K562 (cell line): ENCODE measurements around the gene GRB2. TPM values are rescaled to one million over a fixed set of nuclear protein-coding genes. Genes with fewer than 3 reads are reported as not detected.
A peak's percentile ranks its signal among the peaks of the same experiment; 100 is the strongest.

Source experiments
- ATAC-seq: fragments of 200-7000 bp; cut with Tn5 transposase; 3 replicates; pipeline ENCODE4 v1.9.1; 2020; ENCODE audit warnings: moderate library complexity
- BruUV-seq: library from RNA; stranded (reverse); fragments of 400-500 nt; replicated peaks from 2 replicates; lab custom pipeline; 2021; lab: Mats Ljungman, UMichigan
- CTCF ChIA-PET: fragments of 300-600 bp; formaldehyde crosslinking; extraction: SDS; loops from one replicate; lab custom pipeline; 2021; ENCODE audit warnings: low intra/inter-chr PET ratio; lab: Yijun Ruan, JAX
- POLR2A ChIA-PET: fragments of 300-600, 350-650 bp; sonication (Branson Sonifier 250); formaldehyde crosslinking; extraction: SDS; loops from one replicate; lab custom pipeline; 2021; ENCODE audit warnings: antibody characterized with exemption, inconsistent platforms; lab: Yijun Ruan, JAX
- DNase-seq, 4 experiments: peaks; one replicate each; pipeline versions ENCODE4 v3.0.0 to v3.0.0-alpha.2; 2011 to 2018; ENCODE audit warnings: low spot score in 3 of 4, mixed read lengths in 3 of 4; ENCODE audit errors: extremely low read depth in 1 of 4
- FAIRE-seq: peaks from 2 replicates; lab custom pipeline; 2011; peaks lifted over from hg19 to GRCh38; lab: Jason Lieb, UNC
- H2AFZ ChIP-seq: 2 replicates; pipeline ENCODE4 v1.6.0; 2011; ENCODE audit warnings: low read depth, low read length, control low read depth, inconsistent platforms
- H3K27ac ChIP-seq: fragments of 200-600 bp; 3 replicates; pipeline ENCODE4 v1.8.0; 2011; ENCODE audit warnings: low read depth, mild to moderate bottlenecking, control low read depth, inconsistent platforms, low read length, moderate library complexity, mixed read lengths; ENCODE audit errors: extremely low read depth
- H3K27me3 ChIP-seq, 2 experiments: fragments of 300-600 bp in 1 of 2; 2 replicates in 1 of 2; 3 replicates in 1 of 2; pipeline versions ENCODE4 v1.6.0 to v1.8.0; 2011; ENCODE audit warnings: inconsistent platforms in 2 of 2, low read length in 2 of 2, mild to moderate bottlenecking in 1 of 2, mixed read lengths in 1 of 2, moderate library complexity in 1 of 2; ENCODE audit not compliant: control insufficient read depth in 2 of 2, insufficient read depth in 2 of 2
- H3K36me3 ChIP-seq: fragments of 300-600 bp; 3 replicates; pipeline ENCODE4 v1.8.0; 2011; ENCODE audit warnings: mild to moderate bottlenecking, low read length, inconsistent platforms; ENCODE audit not compliant: control insufficient read depth, insufficient read depth
- H3K4me1 ChIP-seq, 2 experiments: fragments of 200-600 bp in 1 of 2; replicated peaks in 1 of 2; 2 replicates in 1 of 2; 3 replicates in 1 of 2; pipeline versions ENCODE4 v1.5.1 to v1.8.0; 2011; ENCODE audit warnings: inconsistent platforms in 2 of 2, low read length in 2 of 2, mild to moderate bottlenecking in 1 of 2, mixed read lengths in 1 of 2, moderate library complexity in 1 of 2; ENCODE audit not compliant: control insufficient read depth in 2 of 2, insufficient read depth in 2 of 2
- H3K4me2 ChIP-seq: 2 replicates; pipeline ENCODE4 v1.6.1; 2011; ENCODE audit warnings: low read length, control low read depth, inconsistent platforms, mixed read lengths; ENCODE audit not compliant: insufficient read depth
- H3K4me3 ChIP-seq: fragments of 200-600 bp; sonication (generic), shearing (Covaris generic); 2 replicates; pipeline ENCODE4 v1.5.1; 2016; ENCODE audit warnings: control low read depth, inconsistent platforms
- H3K79me2 ChIP-seq: fragments of 200-600 bp; 3 replicates; pipeline ENCODE4 v1.8.0; 2011; ENCODE audit warnings: low read length, inconsistent platforms; ENCODE audit not compliant: control insufficient read depth, insufficient read depth
- H3K9ac ChIP-seq, 2 experiments: 2 replicates each; pipeline versions ENCODE4 v1.6.0 to v1.6.1; 2011; ENCODE audit warnings: low read depth in 2 of 2, low read length in 2 of 2, control low read depth in 1 of 2, inconsistent platforms in 1 of 2, mild to moderate bottlenecking in 1 of 2, mixed read lengths in 1 of 2; ENCODE audit not compliant: insufficient read depth in 1 of 2
- H3K9me1 ChIP-seq: one replicate; pipeline ENCODE4 v1.6.0; 2011; ENCODE audit warnings: inconsistent platforms, mild to moderate bottlenecking, low read length, moderate library complexity; ENCODE audit not compliant: control insufficient read depth, insufficient read depth
- H3K9me3 ChIP-seq: replicated peaks from 2 replicates; pipeline ENCODE4 v1.5.1; 2011; ENCODE audit warnings: low read depth, low read length, inconsistent platforms; ENCODE audit not compliant: control insufficient read depth, insufficient read depth
- H4K20me1 ChIP-seq: replicated peaks from 2 replicates; pipeline ENCODE4 v1.6.1; 2011; ENCODE audit warnings: low read length, inconsistent platforms, mixed read lengths; ENCODE audit not compliant: control insufficient read depth, insufficient read depth
- BRCA1 ChIP-seq, 2 experiments: fragments of 450-650 bp in 1 of 2; sonication (generic) in 1 of 2; formaldehyde crosslinking in 1 of 2; IDR thresholded peaks; 2 replicates each; pipeline versions ENCODE4 v1.5.0 to v1.6.1; 2017 to 2020; ENCODE audit warnings: mild to moderate bottlenecking in 1 of 2, missing genetic modification reagents in 1 of 2
- CHD4 ChIP-seq: fragments of 200-600 bp; sonication (generic); IDR thresholded peaks from 3 replicates; pipeline ENCODE4 v1.6.1; 2012; ENCODE audit warnings: low read depth, mild to moderate bottlenecking, mixed read lengths, low read length, inconsistent platforms; ENCODE audit not compliant: insufficient read depth, insufficient replicate concordance, poor library complexity, severe bottlenecking
- EGR1 ChIP-seq: fragments of 450-650 bp; conservative IDR thresholded peaks from 2 replicates; pipeline ENCODE4 v1.6.1; 2017; ENCODE audit warnings: mild to moderate bottlenecking
- ELF2 ChIP-seq: fragments of 250-450 bp; sonication (Bioruptor Pico); IDR thresholded peaks from 2 replicates; pipeline ENCODE4 v1.5.0; 2021; ENCODE audit warnings: mild to moderate bottlenecking
- HEY1 ChIP-seq: fragments of 250-450 bp; sonication (Bioruptor Pico); IDR thresholded peaks from 2 replicates; pipeline ENCODE4 v1.5.0; 2020; ENCODE audit warnings: mild to moderate bottlenecking, moderate library complexity, borderline replicate concordance
- HNRNPL ChIP-seq: fragments of 200-400 bp; formaldehyde crosslinking; IDR thresholded peaks from 2 replicates; pipeline ENCODE4 v1.6.1; 2017; ENCODE audit warnings: low read depth, mild to moderate bottlenecking, low read length
- HSF4 ChIP-seq: fragments of 250-450 bp; sonication (Bioruptor Pico); IDR thresholded peaks from 2 replicates; pipeline ENCODE4 v2.1.2; 2022; ENCODE audit warnings: mild to moderate bottlenecking, moderate library complexity, borderline replicate concordance
- MTF1 ChIP-seq: fragments of 250-450 bp; sonication (Bioruptor Pico); IDR thresholded peaks from 2 replicates; pipeline ENCODE4 v1.9.0; 2021; ENCODE audit warnings: moderate library complexity, mild to moderate bottlenecking, inconsistent platforms, borderline replicate concordance
- PATZ1 ChIP-seq: fragments of 250-450 bp; sonication (Bioruptor Pico); IDR thresholded peaks from 2 replicates; pipeline ENCODE4 v1.5.0; 2020; ENCODE audit warnings: mild to moderate bottlenecking, borderline replicate concordance
- PCBP1 ChIP-seq: fragments of 200-400 bp; formaldehyde crosslinking; IDR thresholded peaks from 2 replicates; pipeline ENCODE4 v1.6.1; 2018; ENCODE audit warnings: mild to moderate bottlenecking, low read depth, low read length; ENCODE audit not compliant: poor library complexity, severe bottlenecking
- PURB ChIP-seq: sonication (generic); formaldehyde crosslinking; IDR thresholded peaks from 2 replicates; pipeline ENCODE4 v1.9.0; 2021; ENCODE audit warnings: low read depth, mild to moderate bottlenecking, missing genetic modification reagents
- TBP ChIP-seq: optimal IDR thresholded peaks from 2 replicates; pipeline ENCODE3; 2011; ENCODE audit warnings: low read depth, low read length, improper control_type of control experiment
- THAP12 ChIP-seq: fragments of 250-450 bp; sonication (Bioruptor Pico); IDR thresholded peaks from 2 replicates; pipeline ENCODE4 v1.9.0; 2021; ENCODE audit warnings: mild to moderate bottlenecking, inconsistent platforms
- ZNF41 ChIP-seq: fragments of 250-450 bp; sonication (Bioruptor Pico); conservative IDR thresholded peaks from 2 replicates; pipeline ENCODE4 v1.4.0; 2020; ENCODE audit warnings: mild to moderate bottlenecking
- ZNF583 ChIP-seq: fragments of 250-450 bp; sonication (Bioruptor Pico); IDR thresholded peaks from 2 replicates; pipeline ENCODE4 v1.4.0; 2020
- WGBS: fragments of 100-300 bp; shearing (Covaris generic); methylation state at CpG from one replicate; pipeline ENCODE4 v1.1.6; 2016; ENCODE audit warnings: low coverage, mixed read lengths; ENCODE audit not compliant: insufficient coverage; ENCODE audit errors: missing lambda C conversion rate; 5-methylcytosine and 5-hydroxymethylcytosine counted together
- in situ Hi-C: fragments of 300-500 bp; cut with MboI; formaldehyde crosslinking; loops from 4 replicates; pipeline ENCODE4 v1.15.0; 2018; ENCODE audit warnings: inconsistent platforms, mixed read lengths
- intact Hi-C: fragments of 100-400 bp; cut with micrococcal nuclease; formaldehyde crosslinking; loops from 2 replicates; pipeline ENCODE4 v1.14.2; 2022
- polyA plus RNA-seq, 8 experiments: library from polyadenylated mRNA; depleted of rRNA in 4 of 8; stranded (reverse) in 5 of 8; unstranded in 3 of 8; fragments of >200 nt; fragmentation: Nextera tagmentation in 2 of 8; fragmentation: Illumina TruSeq in 1 of 8; extraction: Ambion mirVana in 2 of 8; extraction: Trizol in 1 of 8; gene quantifications; 2 replicates each; pipeline versions ENCODE4 v1.2.1 to v1.2.3, GENCODE V29; 2011 to 2014; ENCODE audit warnings: inconsistent platforms in 1 of 8, missing spikeins in 1 of 8
- total RNA-seq, 7 experiments: library from RNA; depleted of rRNA in 6 of 7; stranded (reverse); fragments of >200 nt in 6 of 7; fragmentation: Illumina TruSeq in 2 of 7; extraction: Trizol in 2 of 7; gene quantifications; 2 replicates each; pipeline versions ENCODE4 v1.2.1 to v1.2.3, GENCODE V29; 2011 to 2021; ENCODE audit warnings: low replicate concordance in 1 of 7
- TF ChIP-seq, protein P1 (sequence below): fragments of 150-350 bp; conservative IDR thresholded peaks from 2 replicates; pipeline ENCODE4 v1.6.1; 2014; ENCODE audit warnings: low read length

The GRB2 gene
- total and polyA plus RNA-seq, 9 of the 15 experiments (the other 6 are each of a cell fraction or from before 2014, with no cell fraction given) = 57.2 to 136 (median 84.8) TPM

GRCh38 chr17:75342996-75343395, 62.5 kb downstream of the GRB2 start:
- peaks cover 10% of the 10 kb centered on the region; the same call in 1 of the 2 replicates for H4K20me1 ChIP-seq
- in situ Hi-C loops (no loop called here), intact Hi-C loops (no loop called here)
- H3K9me1 ChIP-seq = peaks cover 4% of the 10 kb centered on the region
- 0 out of 3 replicates have a peak, but pooled peaks cover 4% of the 10 kb centered on the region for H3K36me3 ChIP-seq
- BruUV-seq = no TSS peak
- H3K4me3 ChIP-seq = no peak overlapping the region
- CTCF ChIA-PET = no interaction called here
- H3K9me3 ChIP-seq = no peaks in the 10 kb centered on the region
- WGBS = 73% methylated on average over 2 of the region's 3 CpGs
- POLR2A ChIA-PET = interaction anchor here (1.0 to 1.4 kb wide), 2 partner anchors 16 to 20 kb away, joined by 5 read pairs; no protein-coding TSS in a partner anchor
- no peak overlapping the region for H3K9ac ChIP-seq
- no peak overlapping the region for H3K4me2 ChIP-seq
- peak overlapping the region; percentile 10; the same call in 1 of the 3 replicates for H3K27ac ChIP-seq
- H3K79me2 ChIP-seq = peaks cover 90% of the 10 kb centered on the region
- ATAC-seq (no peak), DNase-seq (no peak), FAIRE-seq (no peak)
- no peak overlapping the region for H2AFZ ChIP-seq
- peaks cover 46 to 64% of the 10 kb centered on the region in 2 experiments for H3K4me1 ChIP-seq
- H3K27me3 ChIP-seq = no peaks in the 10 kb centered on the region
- no peak for TF ChIP-seq TBP
- TF ChIP-seq, protein P1, sequence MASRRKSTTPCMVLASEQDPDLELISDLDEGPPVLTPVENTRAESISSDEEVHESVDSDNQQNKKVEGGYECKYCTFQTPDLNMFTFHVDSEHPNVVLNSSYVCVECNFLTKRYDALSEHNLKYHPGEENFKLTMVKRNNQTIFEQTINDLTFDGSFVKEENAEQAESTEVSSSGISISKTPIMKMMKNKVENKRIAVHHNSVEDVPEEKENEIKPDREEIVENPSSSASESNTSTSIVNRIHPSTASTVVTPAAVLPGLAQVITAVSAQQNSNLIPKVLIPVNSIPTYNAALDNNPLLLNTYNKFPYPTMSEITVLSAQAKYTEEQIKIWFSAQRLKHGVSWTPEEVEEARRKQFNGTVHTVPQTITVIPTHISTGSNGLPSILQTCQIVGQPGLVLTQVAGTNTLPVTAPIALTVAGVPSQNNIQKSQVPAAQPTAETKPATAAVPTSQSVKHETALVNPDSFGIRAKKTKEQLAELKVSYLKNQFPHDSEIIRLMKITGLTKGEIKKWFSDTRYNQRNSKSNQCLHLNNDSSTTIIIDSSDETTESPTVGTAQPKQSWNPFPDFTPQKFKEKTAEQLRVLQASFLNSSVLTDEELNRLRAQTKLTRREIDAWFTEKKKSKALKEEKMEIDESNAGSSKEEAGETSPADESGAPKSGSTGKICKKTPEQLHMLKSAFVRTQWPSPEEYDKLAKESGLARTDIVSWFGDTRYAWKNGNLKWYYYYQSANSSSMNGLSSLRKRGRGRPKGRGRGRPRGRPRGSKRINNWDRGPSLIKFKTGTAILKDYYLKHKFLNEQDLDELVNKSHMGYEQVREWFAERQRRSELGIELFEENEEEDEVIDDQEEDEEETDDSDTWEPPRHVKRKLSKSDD = no peak
- TF ChIP-seq CHD4 = no peak
- no peak for TF ChIP-seq MTF1 (CRISPR knock-in tag)
- TF ChIP-seq ZNF41 (CRISPR knock-in tag) = no peak
- TF ChIP-seq PURB (CRISPR knock-in tag) = no peak
- TF ChIP-seq BRCA1 (IDR thresholded peaks at IDR 0.05) = no peak
- no peak for TF ChIP-seq BRCA1 (CRISPR knock-in tag; IDR thresholded peaks at IDR 0.05)
- no peak for TF ChIP-seq HEY1
- TF ChIP-seq HNRNPL = no peak
- TF ChIP-seq HSF4 (CRISPR knock-in tag) = no peak
- TF ChIP-seq EGR1 = no peak
- TF ChIP-seq ELF2 = no peak
- TF ChIP-seq ZNF583 (CRISPR knock-in tag) = no peak
- no peak for TF ChIP-seq PCBP1
- no peak for TF ChIP-seq PATZ1 (CRISPR knock-in tag)
- TF ChIP-seq THAP12 (CRISPR knock-in tag) = no peak
